GM12878 (cell line): ENCODE data around the gene SCRT2. TPM values are rescaled to one million over a fixed set of nuclear protein-coding genes. Genes with fewer than 3 reads are reported as not detected.

Experiments
- E4F1 ChIP-seq: fragments of 450-650 bp; IDR thresholded peaks from 2 replicates; pipeline ENCODE4 v1.6.1; 2018; ENCODE audit warnings: borderline replicate concordance, mild to moderate bottlenecking; ENCODE audit not compliant: partially characterized antibody
- HDAC2 ChIP-seq: fragments of 200-600 bp; sonication (generic); IDR thresholded peaks from 2 replicates; pipeline ENCODE4 v1.6.1; 2017
- REST ChIP-seq: IDR thresholded peaks from 2 replicates; pipeline ENCODE4 v1.6.1; 2012; ENCODE audit warnings: mild to moderate bottlenecking, low read depth, low read length
- USF2 ChIP-seq: IDR thresholded peaks from 2 replicates; pipeline ENCODE4 v1.6.1; 2011; ENCODE audit warnings: low read depth, low read length, improper control_type of control experiment, borderline replicate concordance
- ZNF274 ChIP-seq: IDR thresholded peaks from one replicate; pipeline ENCODE4 v1.8.0; 2011; ENCODE audit not compliant: insufficient read length, insufficient read depth
- polyA plus RNA-seq, 11 experiments: library from polyadenylated mRNA; depleted of rRNA in 4 of 11; unstranded in 6 of 11; stranded (reverse) in 5 of 11; fragments of >200 nt; fragmentation: Nextera tagmentation in 4 of 11; fragmentation: Illumina TruSeq in 1 of 11; extraction: Ambion mirVana in 4 of 11; extraction: Trizol in 1 of 11; gene quantifications; 1 replicate in 1 of 11; 2 replicates in 10 of 11; pipeline versions ENCODE4 v1.2.1 to v1.2.3, GENCODE V29; 2011 to 2016; ENCODE audit warnings: inconsistent platforms in 2 of 11, missing spikeins in 2 of 11, low read depth in 1 of 11
- total RNA-seq, 4 experiments: library from RNA; depleted of rRNA in 3 of 4; stranded (reverse); fragments of >200 nt in 3 of 4; fragmentation: Illumina TruSeq in 1 of 4; extraction: Trizol in 1 of 4; gene quantifications; 2 replicates each; pipeline versions ENCODE4 v1.2.1 to v1.2.3, GENCODE V29; 2013 to 2021

The SCRT2 gene
- total and polyA plus RNA-seq, 10 of the 15 experiments (the other 5 are each of a cell fraction or from before 2014, with no cell fraction given), result not detected

GRCh38 chr20:646107-646867 lies 29.3 kb downstream of the SCRT2 start (continued):
- no peak for TF ChIP-seq E4F1
- TF ChIP-seq ZNF274, result no peak
- TF ChIP-seq REST, result no peak
- TF ChIP-seq HDAC2, result no peak
- no peak for TF ChIP-seq USF2
- TF ChIP-seq, all 136 proteins: peak for 0
